ENCODE data around the gene SIGMAR1. TPM values are rescaled to one million over a fixed set of nuclear protein-coding genes. Genes with fewer than 3 reads are reported as not detected.
A peak's percentile ranks its signal among the peaks of the same experiment; 100 is the strongest.

Gene SIGMAR1
- total RNA-seq, 2 experiments from 2014 or later = 11.7 to 12.1 TPM

- CTCF ChIA-PET = no interaction called here
- Histone ChIP-seq H3K36me3 (ENCODE audit: insufficient read depth, low read length) (peaks cover 41% of the 10 kb centered on the region), H3K27ac (ENCODE audit: low read depth in 1 of 2, low read length in 2 of 2) (no peak overlapping the region), H3K9me3 (ENCODE audit: control insufficient read depth in 1 of 2, insufficient read depth in 1 of 2, low read length in 2 of 2) (no peaks in the 10 kb centered on the region), H3K27me3 (ENCODE audit: control insufficient read depth in 1 of 2, insufficient read depth in 2 of 2, low read length in 2 of 2) (no peaks in the 10 kb centered on the region), H3K4me1 (ENCODE audit: insufficient read depth, low read length) (peaks cover 54% of the 10 kb centered on the region), H3K4me3 (ENCODE audit: low read length) (no peak overlapping the region)
- Mint-ChIP-seq H3K27me3 (no peaks in the 10 kb centered on the region), H3K9me3 (no peaks in the 10 kb centered on the region), H3K27ac (peak overlapping the region; percentile 44), H3K4me3 (no peak overlapping the region), H3K36me3 (ENCODE audit: low read depth) (peaks cover 53% of the 10 kb centered on the region), H3K4me1 (ENCODE audit: low read depth) (peaks cover 53% of the 10 kb centered on the region)
- no peak for ATAC-seq (ENCODE audit: poor library complexity)
- TF ChIP-seq CTCF (IDR thresholded peaks at IDR 0.05) = no peak
- POLR2A ChIA-PET = no interaction called here
- no peak for DNase-seq
- intact Hi-C loops (cut with DNase I, micrococcal nuclease) = no loop called here
Observed at GRCh38 chr9:34651321-34651720, 13.7 kb upstream of the SIGMAR1 start.

GRCh38 chr9:34650816-34651215 lies 13.2 kb upstream of the SIGMAR1 start:
- intact Hi-C loops (cut with DNase I, micrococcal nuclease) = no loop called here
- CTCF ChIA-PET = no interaction called here
- POLR2A ChIA-PET = interaction anchor here (0.6 kb wide), 1 partner anchor 12 kb away, joined by 3 read pairs; no protein-coding TSS in a partner anchor
- Histone ChIP-seq H3K4me3 (ENCODE audit: low read length) (no peak overlapping the region), H3K27ac (ENCODE audit: low read depth in 1 of 2, low read length in 2 of 2) (no peak overlapping the region), H3K9me3 (ENCODE audit: control insufficient read depth in 1 of 2, insufficient read depth in 1 of 2, low read length in 2 of 2) (no peaks in the 10 kb centered on the region), H3K36me3 (ENCODE audit: insufficient read depth, low read length) (peaks cover 41% of the 10 kb centered on the region), H3K4me1 (ENCODE audit: insufficient read depth, low read length) (peaks cover 59% of the 10 kb centered on the region), H3K27me3 (ENCODE audit: control insufficient read depth in 1 of 2, insufficient read depth in 2 of 2, low read length in 2 of 2) (no peaks in the 10 kb centered on the region)
- Mint-ChIP-seq H3K9me3 (no peaks in the 10 kb centered on the region), H3K27me3 (no peaks in the 10 kb centered on the region), H3K27ac (peak overlapping the region; percentile 44), H3K4me1 (ENCODE audit: low read depth) (peaks cover 57% of the 10 kb centered on the region), H3K4me3 (no peak overlapping the region), H3K36me3 (ENCODE audit: low read depth) (peaks cover 54% of the 10 kb centered on the region)
- DNase-seq (no peak), ATAC-seq (ENCODE audit: poor library complexity) (no peak)
- no peak for TF ChIP-seq CTCF (IDR thresholded peaks at IDR 0.05)

- POLR2A ChIA-PET = interaction anchor here (4.4 kb wide), 1 partner anchor 12 kb away, joined by 84 read pairs; the partner anchor contains the start of gene SIGMAR1
- intact Hi-C loops (cut with DNase I, micrococcal nuclease) = loop anchor here in 1 of 2 experiments (5.0 kb wide), 1 partner anchor 36 kb away; the partner anchor contains the start of gene RPP25L
- H3K27me3 Mint-ChIP-seq = no peaks in the 10 kb centered on the region
- Histone ChIP-seq H3K4me3 (ENCODE audit: low read length) (no peak overlapping the region), H3K36me3 (ENCODE audit: insufficient read depth, low read length) (peaks cover 41% of the 10 kb centered on the region), H3K9me3 (ENCODE audit: control insufficient read depth in 1 of 2, insufficient read depth in 1 of 2, low read length in 2 of 2) (no peaks in the 10 kb centered on the region), H3K27me3 (ENCODE audit: control insufficient read depth in 1 of 2, insufficient read depth in 2 of 2, low read length in 2 of 2) (no peaks in the 10 kb centered on the region), H3K4me1 (ENCODE audit: insufficient read depth, low read length) (peaks cover 55% of the 10 kb centered on the region), H3K27ac (ENCODE audit: low read depth in 1 of 2, low read length in 2 of 2) (no peak overlapping the region)
- DNase-seq (no peak), ATAC-seq (ENCODE audit: poor library complexity) (no peak)
- no peaks in the 10 kb centered on the region for H3K9me3 Mint-ChIP-seq
- peak overlapping the region; percentile 68 for H3K4me3 Mint-ChIP-seq
- CTCF ChIA-PET = interaction anchor here (3.9 to 5.9 kb wide), 2 partner anchors 14 to 53 kb away, joined by 37 to 57 read pairs; partner anchors contain the start of gene CCL27
- H3K27ac Mint-ChIP-seq = peak overlapping the region; percentile 88
- peaks cover 54% of the 10 kb centered on the region for H3K36me3 Mint-ChIP-seq (ENCODE audit: low read depth)
- peaks cover 49% of the 10 kb centered on the region for H3K4me1 Mint-ChIP-seq (ENCODE audit: low read depth)
- no peak for TF ChIP-seq CTCF (IDR thresholded peaks at IDR 0.05)
Observed at GRCh38 chr9:34648673-34649072, 11.1 kb upstream of the SIGMAR1 start.

All from CD4-positive, alpha-beta T cell (primary cell).